Esophagus squamous epithelium (tissue), 4 donors: ENCODE data around the gene OR52I2.

Experiments used
- CTCF ChIP-seq, 6 experiments: fragments of 450-650 bp in 4 of 6; fragments of 200-600 bp in 2 of 6; sonication (generic) in 2 of 6; IDR thresholded peaks; one replicate each; pipeline ENCODE4 v1.5.1; 2016 to 2019; ENCODE audit warnings: antibody characterized with exemption in 6 of 6, mild to moderate bottlenecking in 4 of 6, moderate library complexity in 4 of 6
- POLR2A ChIP-seq, 4 donors: fragments of 450-650 bp; IDR thresholded peaks; one replicate each; pipeline ENCODE4 v1.6.1; 2017; ENCODE audit warnings: antibody characterized with exemption in 4 of 4, mild to moderate bottlenecking in 4 of 4, moderate library complexity in 3 of 4

- TF ChIP-seq CTCF (IDR thresholded peaks at IDR 0.05) (no peak), POLR2A (IDR thresholded peaks at IDR 0.05) (no peak)
Observed at GRCh38 chr11:4576880-4577279, 4.7 kb upstream of the OR52I2 start.
